Endodermal cell (in vitro differentiated cells): ENCODE results near the gene SIX6. TPM values are rescaled to one million over a fixed set of nuclear protein-coding genes. Genes with fewer than 3 reads are reported as not detected.

Experiments
- DNase-seq: peaks from one replicate; pipeline ENCODE4 v3.0.0-alpha.2; 2017
- H3K27ac ChIP-seq: 2 replicates; pipeline ENCODE4 v1.5.1; 2013; ENCODE audit warnings: mild to moderate bottlenecking, low read depth, low read length, moderate library complexity
- H3K27me3 ChIP-seq: 2 replicates; pipeline ENCODE4 v1.6.1; 2013; ENCODE audit warnings: mild to moderate bottlenecking, low read length, moderate library complexity; ENCODE audit not compliant: insufficient read depth, control insufficient read depth, poor library complexity, severe bottlenecking
- H3K36me3 ChIP-seq: 2 replicates; pipeline ENCODE4 v1.7.0; 2013; ENCODE audit warnings: mild to moderate bottlenecking, low read length, moderate library complexity; ENCODE audit not compliant: control insufficient read depth, insufficient read depth
- H3K4me1 ChIP-seq: one replicate; pipeline ENCODE4 v1.7.0; 2013; ENCODE audit warnings: low read length; ENCODE audit not compliant: control insufficient read depth, insufficient read depth
- H3K4me3 ChIP-seq: 2 replicates; pipeline ENCODE4 v1.5.1; 2013; ENCODE audit warnings: mild to moderate bottlenecking, low read length, moderate library complexity
- H3K9ac ChIP-seq: 2 replicates; pipeline ENCODE4 v1.6.1; 2013; ENCODE audit warnings: mild to moderate bottlenecking, low read length, moderate library complexity; ENCODE audit not compliant: poor library complexity, severe bottlenecking; ENCODE audit errors: extremely low read depth
- H3K9me3 ChIP-seq: 2 replicates; pipeline ENCODE4 v1.6.1; 2013; ENCODE audit warnings: mild to moderate bottlenecking, low read length, moderate library complexity; ENCODE audit not compliant: control insufficient read depth
- H3K27ac Mint-ChIP-seq: 2 replicates; pipeline ENCODE4 v1.8.0; 2020; ENCODE audit warnings: mixed read lengths
- H3K27me3 Mint-ChIP-seq: 2 replicates; pipeline ENCODE4 v1.8.0; 2021; ENCODE audit warnings: mild to moderate bottlenecking, mixed read lengths; ENCODE audit not compliant: insufficient read depth
- H3K36me3 Mint-ChIP-seq: 2 replicates; pipeline ENCODE4 v1.8.0; 2020; ENCODE audit warnings: low read depth, mixed read lengths
- H3K4me1 Mint-ChIP-seq: 2 replicates; pipeline ENCODE4 v1.8.0; 2020; ENCODE audit warnings: mixed read lengths
- H3K4me3 Mint-ChIP-seq: 2 replicates; pipeline ENCODE4 v1.8.0; 2020; ENCODE audit warnings: mild to moderate bottlenecking, moderate library complexity, mixed read lengths
- H3K9me3 Mint-ChIP-seq: 2 replicates; pipeline ENCODE4 v1.8.0; 2020; ENCODE audit warnings: mild to moderate bottlenecking, mixed read lengths
- CTCF ChIP-seq: fragments of 200-600 bp; sonication (generic); conservative IDR thresholded peaks from 2 replicates; pipeline ENCODE4 v1.5.0; 2021; ENCODE audit warnings: antibody characterized with exemption, mild to moderate bottlenecking
- WGBS, 2 experiments: methylation state at CpG; one replicate each; pipeline versions ENCODE4 v1.1.5 to v1.1.7; 2013; ENCODE audit warnings: missing lambda C conversion rate in 2 of 2, mixed read lengths in 1 of 2; ENCODE audit not compliant: insufficient coverage in 1 of 2, insufficient read length in 1 of 2; 5-methylcytosine and 5-hydroxymethylcytosine counted together
- total RNA-seq, 2 donors: library from RNA; stranded (reverse); fragmentation: NEBNext Ultra II Directional in 1 of 2; extraction: Animal tissue kit (Norgen Biotek cat#: 25700) in 1 of 2; gene quantifications; 2 replicates in 1 of 2; 3 replicates in 1 of 2; pipeline ENCODE4 v1.2.1, GENCODE V29; 2021

SIX6 gene
- total RNA-seq, 2 donors from 2014 or later, result not detected

DNA sequence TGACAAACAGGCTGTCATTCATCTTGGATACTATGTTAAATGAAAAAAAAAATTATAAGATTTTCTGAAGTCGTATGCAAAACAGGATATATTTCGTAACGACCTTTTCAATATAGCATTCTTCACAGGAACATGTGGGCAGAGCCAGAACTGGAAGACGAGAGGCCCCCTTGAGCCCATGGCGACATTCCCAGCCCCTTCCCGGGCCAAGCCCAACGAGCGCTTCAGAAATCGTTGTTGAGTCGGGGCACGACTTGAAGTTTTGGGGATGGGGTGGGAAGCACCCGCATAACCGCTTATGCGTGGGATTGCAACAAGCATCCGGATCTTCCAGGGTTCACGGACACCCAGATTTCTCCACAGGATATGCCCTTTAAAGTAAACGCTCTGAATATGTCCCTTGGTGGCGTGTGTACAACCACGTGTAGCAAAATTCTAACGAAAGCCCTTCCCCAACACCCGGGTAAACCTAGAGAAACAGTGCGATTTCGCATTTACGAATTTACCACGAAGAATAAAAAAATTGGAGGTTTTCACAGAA lies 23.8 kb upstream of the SIX6 start:
- Histone ChIP-seq H3K4me3 (peak overlapping the region; percentile 76), H3K4me1 (no peaks in the 10 kb centered on the region), H3K27me3 (peaks cover 55% of the 10 kb centered on the region), H3K9me3 (peaks cover 8% of the 10 kb centered on the region), H3K9ac (peak overlapping the region; percentile 4), H3K27ac (no peak overlapping the region), H3K36me3 (no peaks in the 10 kb centered on the region)
- TF ChIP-seq CTCF, result no peak
- Mint-ChIP-seq H3K9me3 (peaks cover 7% of the 10 kb centered on the region), H3K4me1 (no peaks in the 10 kb centered on the region), H3K27me3 (peaks cover 11% of the 10 kb centered on the region), H3K4me3 (peak overlapping the region; percentile 68), H3K27ac (no peak overlapping the region), H3K36me3 (peaks cover 2% of the 10 kb centered on the region)
- DNase-seq, result peak; percentile 60
- 13 to 17% methylated on average over 19 to 25 of the region's 25 CpGs for WGBS, 2 experiments

DNA sequence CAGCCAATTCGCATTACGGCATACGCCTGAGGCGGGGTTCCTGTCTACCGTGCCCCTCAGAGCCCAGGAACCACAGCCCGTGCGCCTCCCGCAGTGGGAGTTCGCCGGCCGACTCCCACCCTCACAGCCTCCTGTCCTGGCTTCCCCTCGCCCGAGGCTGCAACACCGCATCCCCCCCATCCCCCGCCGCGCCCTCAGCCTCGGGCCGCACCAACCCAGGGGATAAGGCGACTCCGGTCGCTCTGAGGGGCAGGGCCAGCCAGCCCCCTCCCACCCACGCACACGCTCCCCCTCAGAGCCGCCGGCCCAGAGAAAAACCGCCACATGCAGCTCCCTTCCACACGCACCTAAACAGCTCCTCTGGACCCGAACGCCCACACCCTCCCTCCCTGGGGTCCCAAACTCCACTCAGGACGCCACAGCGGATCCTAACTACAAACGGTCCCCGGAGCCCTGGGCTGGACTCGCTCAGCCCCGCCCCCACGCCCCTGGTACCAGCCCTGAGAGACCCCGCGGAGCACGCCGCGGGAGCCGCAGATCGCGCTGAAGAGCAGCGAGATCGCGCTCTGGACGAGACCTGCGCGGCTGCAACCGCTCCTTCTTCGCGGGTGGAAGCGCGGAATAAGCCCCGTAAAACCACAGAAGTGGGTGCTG lies 23.2 kb upstream of the SIX6 start, which contains the start of gene C14orf39:
TSS of gene C14orf39 (minus strand) at position 466 of the 654 bp plus-strand sequence. CDS start 985 bp downstream, outside the sequence.
- 1 to 2% methylated on average over 29 to 57 of the region's 57 CpGs for WGBS, 2 experiments
- Histone ChIP-seq H3K27me3 (peaks cover 55% of the 10 kb centered on the region), H3K4me3 (peak within 1 kb of the TSS; percentile 76), H3K27ac (no peak within 1 kb of the TSS), H3K36me3 (no peaks in the 10 kb centered on the region), H3K9me3 (peaks cover 2% of the 10 kb centered on the region), H3K4me1 (no peaks in the 10 kb centered on the region), H3K9ac (peak within 1 kb of the TSS; percentile 4)
- Mint-ChIP-seq H3K27ac (no peak within 1 kb of the TSS), H3K36me3 (peaks cover 1% of the 10 kb centered on the region), H3K9me3 (peaks cover 1% of the 10 kb centered on the region), H3K4me3 (peak within 1 kb of the TSS; percentile 68), H3K4me1 (no peaks in the 10 kb centered on the region), H3K27me3 (peaks cover 12% of the 10 kb centered on the region)
- no peak for TF ChIP-seq CTCF
- peak; percentile 90 for DNase-seq

DNA sequence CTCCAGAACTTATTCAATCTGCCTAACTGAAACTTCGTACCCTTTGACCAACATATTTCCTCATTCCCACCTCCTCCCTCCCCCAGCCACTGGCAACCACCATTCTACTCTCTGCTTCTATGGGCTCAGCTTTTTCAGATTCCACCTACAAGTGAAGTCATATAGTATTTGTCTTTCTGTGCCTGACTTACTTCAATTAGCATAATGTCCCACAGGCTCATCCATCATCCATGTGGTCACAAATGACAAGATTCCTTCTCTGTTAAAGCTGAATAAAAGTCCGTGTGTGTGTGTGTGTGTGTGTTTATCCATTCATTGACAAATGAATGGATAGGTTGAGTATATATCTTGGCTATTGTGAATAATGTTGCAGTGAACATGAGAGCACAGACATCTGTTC lies 21.7 kb upstream of the SIX6 start:
- no peak for TF ChIP-seq CTCF
- H3K4me3 ChIP-seq, result no peak overlapping the region
- H3K9me3 ChIP-seq, result no peaks in the 10 kb centered on the region
- no peak for DNase-seq
- no peaks in the 10 kb centered on the region for H3K36me3 ChIP-seq
- no peaks in the 10 kb centered on the region for H3K36me3 Mint-ChIP-seq
- 43 to 71% methylated on average over 1 to 2 of the region's 2 CpGs for WGBS, 2 experiments
- H3K4me1 ChIP-seq, result no peaks in the 10 kb centered on the region
- peaks cover 12% of the 10 kb centered on the region for H3K27me3 Mint-ChIP-seq
- H3K9ac ChIP-seq, result no peak overlapping the region
- H3K9me3 Mint-ChIP-seq, result no peaks in the 10 kb centered on the region
- peaks cover 60% of the 10 kb centered on the region for H3K27me3 ChIP-seq
- no peaks in the 10 kb centered on the region for H3K4me1 Mint-ChIP-seq
- no peak overlapping the region for H3K4me3 Mint-ChIP-seq
- no peak overlapping the region for H3K27ac Mint-ChIP-seq
- H3K27ac ChIP-seq, result no peak overlapping the region
